ENCODE data around the gene IFT25. TPM values are rescaled to one million over a fixed set of nuclear protein-coding genes. Genes with fewer than 3 reads are reported as not detected.
"Not testable (repeated sequence)": the region's sequence is repeated elsewhere in the genome, so short reads cannot be mapped to it uniquely, and the experiment has no call there.

IFT25 gene
- polyA plus RNA-seq, 4 donors = 18.0 to 31.3 (median 20.3) TPM

DNA sequence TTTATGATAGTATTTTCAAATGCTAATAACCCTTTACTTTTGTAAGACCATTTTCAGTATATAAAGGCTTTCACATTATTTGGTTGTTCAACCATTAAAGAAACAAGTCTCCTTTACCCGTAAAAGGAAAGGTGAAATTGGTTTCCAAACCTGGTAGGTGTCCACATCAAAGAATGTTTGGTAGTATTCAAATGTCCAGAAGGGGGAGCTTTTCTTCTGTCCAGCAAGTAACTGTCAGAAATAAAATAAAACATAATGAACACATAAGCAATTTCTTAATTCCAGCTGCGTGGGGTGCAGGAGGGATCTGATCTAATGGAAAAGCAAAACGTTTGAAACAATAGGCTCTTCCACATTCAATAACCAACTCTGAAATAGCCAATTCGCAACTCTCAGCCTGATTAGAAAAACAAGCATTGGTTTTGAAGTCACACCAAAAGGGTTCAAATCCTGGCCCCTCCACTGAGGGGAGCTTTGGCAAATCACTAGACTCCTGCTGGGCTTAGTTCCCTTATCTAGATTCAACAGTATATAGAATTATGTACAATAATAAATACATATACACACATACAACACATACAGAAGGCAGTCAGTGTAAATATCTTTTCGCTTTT, 66.9 kb downstream of the IFT25 start:
- WGBS, 3 donors = 48 to 53% (median 53%) methylated on average over 5 of the region's 5 CpGs

DNA sequence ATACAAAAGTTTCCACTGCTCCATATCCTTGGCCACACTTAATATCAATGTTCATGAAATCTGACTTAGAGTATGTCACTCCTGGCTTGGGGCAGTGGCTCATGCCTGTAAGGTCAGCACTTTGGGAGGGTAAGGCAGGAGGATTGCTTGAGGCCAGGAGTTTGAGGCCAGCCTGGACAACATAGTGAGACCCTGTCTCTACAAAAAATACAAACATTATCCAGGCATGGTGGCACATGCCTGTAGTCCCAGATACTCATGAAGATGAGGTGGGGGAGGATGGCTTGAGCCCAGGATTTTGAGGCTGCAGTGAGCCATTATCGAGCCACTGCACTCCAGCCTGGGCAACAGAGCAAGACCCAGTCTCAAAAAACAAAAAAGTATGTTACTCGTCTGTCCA, 70.3 kb downstream of the IFT25 start:
- not testable (repeated sequence) for H3K27ac ChIP-seq (ENCODE audit: low read depth in 1 of 3, low read length in 2 of 3); H3K27me3 ChIP-seq (ENCODE audit: control insufficient read depth in 3 of 3, insufficient read depth in 3 of 3, low read length in 3 of 3); H3K9me3 ChIP-seq (ENCODE audit: control insufficient read depth in 2 of 2, insufficient read depth in 1 of 2, low read depth in 1 of 2, low read length in 1 of 2); DNase-seq; H3K4me1 ChIP-seq (ENCODE audit: control insufficient read depth in 3 of 3, insufficient read depth in 2 of 3, low read depth in 1 of 3, low read length in 2 of 3); FAIRE-seq; H3K4me3 ChIP-seq (ENCODE audit: low read depth in 1 of 3, low read length in 3 of 3)
- 96 to 100% (median 97%) methylated on average over 2 of the region's 2 CpGs for WGBS, 3 donors
- H3K36me3 ChIP-seq (ENCODE audit: control insufficient read depth in 3 of 3, insufficient read depth in 2 of 3, low read depth in 1 of 3, low read length in 3 of 3) = peaks cover 7 to 34% (median 11%) of the 10 kb centered on the region in 3 donors

More for the DNA sequence above, 66.9 kb downstream of the IFT25 start:
- H3K27ac ChIP-seq (ENCODE audit: low read depth in 1 of 3, low read length in 2 of 3) = no peak overlapping the region
- no peaks in the 10 kb centered on the region for H3K4me1 ChIP-seq (ENCODE audit: control insufficient read depth in 3 of 3, insufficient read depth in 2 of 3, low read depth in 1 of 3, low read length in 2 of 3)
- FAIRE-seq (no peak), DNase-seq (peak; percentile 46 to 53)
- no peaks in the 10 kb centered on the region for H3K27me3 ChIP-seq (ENCODE audit: control insufficient read depth in 3 of 3, insufficient read depth in 3 of 3, low read length in 3 of 3)
- peaks cover 5 to 25% (median 5%) of the 10 kb centered on the region in 3 donors for H3K36me3 ChIP-seq (ENCODE audit: control insufficient read depth in 3 of 3, insufficient read depth in 2 of 3, low read depth in 1 of 3, low read length in 3 of 3)
- no peaks in the 10 kb centered on the region for H3K9me3 ChIP-seq (ENCODE audit: control insufficient read depth in 2 of 2, insufficient read depth in 1 of 2, low read depth in 1 of 2, low read length in 1 of 2)
- H3K4me3 ChIP-seq (ENCODE audit: low read depth in 1 of 3, low read length in 3 of 3) = no peak overlapping the region

DNA sequence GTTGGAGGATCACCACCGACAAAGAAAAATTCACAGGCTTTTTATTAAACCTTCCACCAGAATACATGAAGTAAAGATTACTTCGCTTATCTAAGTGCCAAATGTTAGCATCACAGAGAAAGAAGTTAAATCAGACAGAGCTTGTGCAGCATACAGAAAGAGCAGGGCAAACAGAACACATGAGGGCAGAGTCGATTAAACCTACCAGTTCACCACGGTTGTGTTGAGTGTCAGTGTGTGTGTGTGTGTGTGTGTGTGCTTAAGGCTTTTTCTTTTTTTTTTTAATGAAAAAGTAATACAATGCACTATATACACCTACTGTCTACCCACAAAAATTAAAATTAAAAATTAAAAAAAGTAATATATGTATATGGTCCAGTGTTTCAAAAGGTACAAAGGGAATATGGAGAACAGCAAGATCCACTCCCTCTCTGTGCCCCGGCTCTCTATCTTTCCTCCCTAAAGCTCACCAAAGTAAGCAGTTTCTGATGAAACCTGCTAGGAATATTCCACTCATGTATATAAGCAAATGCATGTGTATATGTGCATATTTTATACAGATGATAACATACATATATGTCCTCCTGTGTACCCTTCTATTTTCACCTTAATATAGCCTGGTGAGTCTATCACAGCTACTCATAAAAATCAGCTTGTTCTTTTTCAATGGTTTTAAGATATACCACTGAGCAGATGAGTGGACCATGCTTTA, 73.6 kb downstream of the IFT25 start:
- FAIRE-seq (no peak), DNase-seq (no peak)
- no peaks in the 10 kb centered on the region for H3K9me3 ChIP-seq (ENCODE audit: control insufficient read depth in 2 of 2, insufficient read depth in 1 of 2, low read depth in 1 of 2, low read length in 1 of 2)
- no peak overlapping the region for H3K27ac ChIP-seq (ENCODE audit: low read depth in 1 of 3, low read length in 2 of 3)
- no peaks in the 10 kb centered on the region for H3K4me1 ChIP-seq (ENCODE audit: control insufficient read depth in 3 of 3, insufficient read depth in 2 of 3, low read depth in 1 of 3, low read length in 2 of 3)
- no peaks in the 10 kb centered on the region for H3K27me3 ChIP-seq (ENCODE audit: control insufficient read depth in 3 of 3, insufficient read depth in 3 of 3, low read length in 3 of 3)
- H3K4me3 ChIP-seq (ENCODE audit: low read depth in 1 of 3, low read length in 3 of 3) = no peak overlapping the region
- peaks cover 9 to 28% (median 12%) of the 10 kb centered on the region in 3 donors for H3K36me3 ChIP-seq (ENCODE audit: control insufficient read depth in 3 of 3, insufficient read depth in 2 of 3, low read depth in 1 of 3, low read length in 3 of 3)
- 76 to 89% (median 77%) methylated on average over 5 of the region's 5 CpGs for WGBS, 3 donors

Other genes starting within 250 kb of the IFT25 start
- under 1 TPM in 2 of 4 donors, not detected in 2; 0.19 to 0.50 TPM for gene GLIS1, start 206.5 kb downstream of the IFT25 start, polyA plus RNA-seq
- gene NDC1, start 107.4 kb downstream of the IFT25 start, polyA plus RNA-seq = 10 to 100 TPM in 2 of 4 donors, 1 to 10 TPM in 2; 1.1 to 20.2 (median 9.2) TPM
- 10 to 100 TPM; 19.0 to 26.2 (median 22.9) TPM for gene YIPF1, start 55.9 kb downstream of the IFT25 start, polyA plus RNA-seq
- under 1 TPM in 1 of 4 donors, not detected in 3; 0.44 TPM for gene DIO1, start 51.5 kb downstream of the IFT25 start, polyA plus RNA-seq
- gene LRRC42, start 651 bp upstream of the IFT25 start, polyA plus RNA-seq = 10 to 100 TPM; 11.2 to 29.7 (median 18.9) TPM
- gene LDLRAD1, start 72.5 kb upstream of the IFT25 start, polyA plus RNA-seq = under 1 TPM in 1 of 4 donors, not detected in 3; 0.92 TPM
- 100 to 1,000 TPM; 156 to 447 (median 212) TPM for gene TMEM59, start 107.5 kb upstream of the IFT25 start, polyA plus RNA-seq
- gene TCEANC2, start 107.9 kb upstream of the IFT25 start, polyA plus RNA-seq = 1 to 10 TPM; 1.3 to 5.1 (median 1.9) TPM
- under 1 TPM in 1 of 4 donors, not detected in 3; 0.07 TPM for gene CDCP2, start 207.3 kb upstream of the IFT25 start, polyA plus RNA-seq